ENCODE data around the gene L3MBTL4.
"Not testable (repeated sequence)": the region's sequence is repeated elsewhere in the genome, so short reads cannot be mapped to it uniquely, and the experiment has no call there.

Gene L3MBTL4

GRCh38 chr18:6106091-6106685 is 308.5 kb downstream of the L3MBTL4 start:
- no peaks in the 10 kb centered on the region for H3K36me3 ChIP-seq (ENCODE audit: insufficient read depth, low read length)
- no peaks in the 10 kb centered on the region for H3K27me3 ChIP-seq (ENCODE audit: insufficient read depth, low read length)
- peaks cover 6% of the 10 kb centered on the region for H3K4me1 ChIP-seq (ENCODE audit: insufficient read depth, low read length)
- H2AFZ ChIP-seq (ENCODE audit: low read depth, low read length) = peak overlapping the region; percentile 27
- no peaks in the 10 kb centered on the region for H3K9me3 ChIP-seq (ENCODE audit: low read length)
- H3K4me3 ChIP-seq (ENCODE audit: low read length) = no peak overlapping the region

GRCh38 chr18:6103741-6104140 is 311.0 kb downstream of the L3MBTL4 start:
- Histone ChIP-seq H3K36me3 (ENCODE audit: insufficient read depth, low read length) (no peaks in the 10 kb centered on the region), H3K4me1 (ENCODE audit: insufficient read depth, low read length) (peaks cover 6% of the 10 kb centered on the region), H2AFZ (ENCODE audit: low read depth, low read length) (no peak overlapping the region), H3K9me3 (ENCODE audit: low read length) (no peaks in the 10 kb centered on the region), H3K27me3 (ENCODE audit: insufficient read depth, low read length) (no peaks in the 10 kb centered on the region), H3K4me3 (ENCODE audit: low read length) (no peak overlapping the region)

- Histone ChIP-seq H3K4me3 (ENCODE audit: low read length) (no peak overlapping the region), H2AFZ (ENCODE audit: low read depth, low read length) (peak overlapping the region; percentile 19), H3K4me1 (ENCODE audit: insufficient read depth, low read length) (peaks cover 17% of the 10 kb centered on the region), H3K27me3 (ENCODE audit: insufficient read depth, low read length) (no peaks in the 10 kb centered on the region), H3K36me3 (ENCODE audit: insufficient read depth, low read length) (no peaks in the 10 kb centered on the region), H3K9me3 (ENCODE audit: low read length) (no peaks in the 10 kb centered on the region)
Observed at GRCh38 chr18:6096730-6097129, 318.0 kb downstream of the L3MBTL4 start.

GRCh38 chr18:6088432-6088831 is 326.3 kb downstream of the L3MBTL4 start:
- Histone ChIP-seq H2AFZ (ENCODE audit: low read depth, low read length) (no peak overlapping the region), H3K4me1 (ENCODE audit: insufficient read depth, low read length) (no peaks in the 10 kb centered on the region)

GRCh38 chr18:6086731-6087130 is 328.0 kb downstream of the L3MBTL4 start:
- Histone ChIP-seq H2AFZ (ENCODE audit: low read depth, low read length) (no peak overlapping the region), H3K4me1 (ENCODE audit: insufficient read depth, low read length) (no peaks in the 10 kb centered on the region), H3K9me3 (ENCODE audit: low read length) (no peaks in the 10 kb centered on the region), H3K27me3 (ENCODE audit: insufficient read depth, low read length) (no peaks in the 10 kb centered on the region), H3K4me3 (ENCODE audit: low read length) (no peak overlapping the region), H3K36me3 (ENCODE audit: insufficient read depth, low read length) (no peaks in the 10 kb centered on the region)

More at GRCh38 chr18:6088432-6088831, 326.3 kb downstream of the L3MBTL4 start:
- Histone ChIP-seq H3K9me3 (ENCODE audit: low read length) (no peaks in the 10 kb centered on the region), H3K4me3 (ENCODE audit: low read length) (no peak overlapping the region), H3K27me3 (ENCODE audit: insufficient read depth, low read length) (no peaks in the 10 kb centered on the region), H3K36me3 (ENCODE audit: insufficient read depth, low read length) (no peaks in the 10 kb centered on the region)

- Histone ChIP-seq H3K4me3 (ENCODE audit: low read length) (no peak overlapping the region), H2AFZ (ENCODE audit: low read depth, low read length) (no peak overlapping the region), H3K9me3 (ENCODE audit: low read length) (no peaks in the 10 kb centered on the region), H3K27me3 (ENCODE audit: insufficient read depth, low read length) (no peaks in the 10 kb centered on the region), H3K4me1 (ENCODE audit: insufficient read depth, low read length) (no peaks in the 10 kb centered on the region), H3K36me3 (ENCODE audit: insufficient read depth, low read length) (no peaks in the 10 kb centered on the region)
Observed at GRCh38 chr18:6079406-6079805, 335.3 kb downstream of the L3MBTL4 start.

- H3K4me3 ChIP-seq (ENCODE audit: low read length) = no peak overlapping the region
- no peaks in the 10 kb centered on the region for H3K27me3 ChIP-seq (ENCODE audit: insufficient read depth, low read length)
- H3K36me3 ChIP-seq (ENCODE audit: insufficient read depth, low read length) = no peaks in the 10 kb centered on the region
- H3K4me1 ChIP-seq (ENCODE audit: insufficient read depth, low read length) = no peaks in the 10 kb centered on the region
- no peak overlapping the region for H2AFZ ChIP-seq (ENCODE audit: low read depth, low read length)
- H3K9me3 ChIP-seq (ENCODE audit: low read length) = no peaks in the 10 kb centered on the region
Observed at GRCh38 chr18:6078877-6079276, 335.8 kb downstream of the L3MBTL4 start.

GRCh38 chr18:6072423-6072822 is 342.3 kb downstream of the L3MBTL4 start:
- H3K4me1 ChIP-seq (ENCODE audit: insufficient read depth, low read length); H3K36me3 ChIP-seq (ENCODE audit: insufficient read depth, low read length); H3K27me3 ChIP-seq (ENCODE audit: insufficient read depth, low read length); H3K4me3 ChIP-seq (ENCODE audit: low read length); H2AFZ ChIP-seq (ENCODE audit: low read depth, low read length); H3K9me3 ChIP-seq (ENCODE audit: low read length): not testable (repeated sequence)

- H3K27me3 ChIP-seq (ENCODE audit: insufficient read depth, low read length) = no peaks in the 10 kb centered on the region
Observed at GRCh38 chr18:6069539-6069938, 345.2 kb downstream of the L3MBTL4 start.

GRCh38 chr18:6069103-6069502 is 345.6 kb downstream of the L3MBTL4 start:
- Histone ChIP-seq H3K36me3 (ENCODE audit: insufficient read depth, low read length) (no peaks in the 10 kb centered on the region), H3K27me3 (ENCODE audit: insufficient read depth, low read length) (no peaks in the 10 kb centered on the region), H3K4me1 (ENCODE audit: insufficient read depth, low read length) (no peaks in the 10 kb centered on the region), H3K4me3 (ENCODE audit: low read length) (no peak overlapping the region), H2AFZ (ENCODE audit: low read depth, low read length) (no peak overlapping the region), H3K9me3 (ENCODE audit: low read length) (no peaks in the 10 kb centered on the region)

More at GRCh38 chr18:6069539-6069938, 345.2 kb downstream of the L3MBTL4 start:
- Histone ChIP-seq H2AFZ (ENCODE audit: low read depth, low read length) (no peak overlapping the region), H3K9me3 (ENCODE audit: low read length) (no peaks in the 10 kb centered on the region), H3K36me3 (ENCODE audit: insufficient read depth, low read length) (no peaks in the 10 kb centered on the region), H3K4me3 (ENCODE audit: low read length) (no peak overlapping the region), H3K4me1 (ENCODE audit: insufficient read depth, low read length) (no peaks in the 10 kb centered on the region)

GRCh38 chr18:6060149-6060548 is 354.6 kb downstream of the L3MBTL4 start:
- H3K4me1 ChIP-seq (ENCODE audit: insufficient read depth, low read length) = peaks cover 36% of the 10 kb centered on the region
- H3K9me3 ChIP-seq (ENCODE audit: low read length) = no peaks in the 10 kb centered on the region
- H3K36me3 ChIP-seq (ENCODE audit: insufficient read depth, low read length) = no peaks in the 10 kb centered on the region
- no peak overlapping the region for H3K4me3 ChIP-seq (ENCODE audit: low read length)
- no peaks in the 10 kb centered on the region for H3K27me3 ChIP-seq (ENCODE audit: insufficient read depth, low read length)
- no peak overlapping the region for H2AFZ ChIP-seq (ENCODE audit: low read depth, low read length)

- Histone ChIP-seq H3K9me3 (ENCODE audit: low read length) (no peaks in the 10 kb centered on the region), H3K4me1 (ENCODE audit: insufficient read depth, low read length) (peaks cover 41% of the 10 kb centered on the region), H3K27me3 (ENCODE audit: insufficient read depth, low read length) (no peaks in the 10 kb centered on the region), H2AFZ (ENCODE audit: low read depth, low read length) (no peak overlapping the region), H3K4me3 (ENCODE audit: low read length) (no peak overlapping the region), H3K36me3 (ENCODE audit: insufficient read depth, low read length) (no peaks in the 10 kb centered on the region)
Observed at GRCh38 chr18:6059551-6059950, 355.2 kb downstream of the L3MBTL4 start.

GRCh38 chr18:6058941-6059340 is 355.8 kb downstream of the L3MBTL4 start:
- no peak overlapping the region for H3K4me3 ChIP-seq (ENCODE audit: low read length)
- H3K27me3 ChIP-seq (ENCODE audit: insufficient read depth, low read length) = no peaks in the 10 kb centered on the region
- no peaks in the 10 kb centered on the region for H3K9me3 ChIP-seq (ENCODE audit: low read length)
- H2AFZ ChIP-seq (ENCODE audit: low read depth, low read length) = no peak overlapping the region
- peaks cover 46% of the 10 kb centered on the region for H3K4me1 ChIP-seq (ENCODE audit: insufficient read depth, low read length)
- no peaks in the 10 kb centered on the region for H3K36me3 ChIP-seq (ENCODE audit: insufficient read depth, low read length)

GRCh38 chr18:6057604-6058003 is 357.1 kb downstream of the L3MBTL4 start:
- Histone ChIP-seq H3K27me3 (ENCODE audit: insufficient read depth, low read length) (no peaks in the 10 kb centered on the region), H3K9me3 (ENCODE audit: low read length) (no peaks in the 10 kb centered on the region), H3K4me1 (ENCODE audit: insufficient read depth, low read length) (peaks cover 46% of the 10 kb centered on the region), H3K36me3 (ENCODE audit: insufficient read depth, low read length) (no peaks in the 10 kb centered on the region), H3K4me3 (ENCODE audit: low read length) (no peak overlapping the region), H2AFZ (ENCODE audit: low read depth, low read length) (no peak overlapping the region)

All from neuron (in vitro differentiated cells).